KMS-11 (cell line): Measurements from ENCODE around the gene OR4S2.

Source experiments
- H2AFZ ChIP-seq: fragments of 200-600 bp; sonication (generic); 2 replicates; pipeline ENCODE4 v1.6.1; 2016; ENCODE audit warnings: antibody characterized with exemption, mixed run types, low read depth
- H3K27ac ChIP-seq: fragments of 200-600 bp; sonication (generic); 2 replicates; pipeline ENCODE4 v1.6.1; 2016; ENCODE audit warnings: mild to moderate bottlenecking, mixed run types
- H3K27me3 ChIP-seq: fragments of 200-600 bp; sonication (generic); 2 replicates; pipeline ENCODE4 v1.6.1; 2017; ENCODE audit warnings: mild to moderate bottlenecking, low read depth, mixed run types, moderate library complexity; ENCODE audit not compliant: insufficient read depth
- H3K36me3 ChIP-seq: fragments of 200-600 bp; sonication (generic); 2 replicates; pipeline ENCODE4 v1.6.1; 2017; ENCODE audit warnings: mild to moderate bottlenecking, mixed run types; ENCODE audit not compliant: insufficient read depth
- H3K4me1 ChIP-seq: fragments of 200-600 bp; sonication (generic); 2 replicates; pipeline ENCODE4 v1.6.1; 2016; ENCODE audit warnings: mild to moderate bottlenecking, low read depth, mixed run types; ENCODE audit not compliant: poor library complexity, severe bottlenecking
- H3K4me2 ChIP-seq: fragments of 200-600 bp; sonication (generic); 2 replicates; pipeline ENCODE4 v1.7.0; 2016; ENCODE audit warnings: mild to moderate bottlenecking, mixed run types
- H3K4me3 ChIP-seq: fragments of 200-600 bp; sonication (generic); IDR thresholded peaks from 2 replicates; pipeline ENCODE4 v1.6.1; 2017; ENCODE audit warnings: low read depth, low read length, mixed read lengths; ENCODE audit not compliant: insufficient read depth
- H3K79me2 ChIP-seq: fragments of 200-600 bp; sonication (generic); 2 replicates; pipeline ENCODE4 v1.6.1; 2016; ENCODE audit warnings: low read depth, mixed run types; ENCODE audit not compliant: insufficient read depth
- H3K9ac ChIP-seq: fragments of 200-600 bp; sonication (generic); 2 replicates; pipeline ENCODE4 v1.6.1; 2016; ENCODE audit warnings: mild to moderate bottlenecking, mixed run types
- H4K20me1 ChIP-seq: fragments of 200-600 bp; sonication (generic); 2 replicates; pipeline ENCODE4 v1.6.1; 2016; ENCODE audit warnings: mild to moderate bottlenecking, mixed run types; ENCODE audit not compliant: insufficient read depth
- TF ChIP-seq, protein P1 (sequence below): fragments of 200-600 bp; sonication (generic); conservative IDR thresholded peaks from 2 replicates; pipeline ENCODE4 v1.6.1; 2017; ENCODE audit warnings: low read depth, mild to moderate bottlenecking, antibody characterized with exemption, low read length, moderate library complexity, mixed read lengths

OR4S2 gene, protein sequence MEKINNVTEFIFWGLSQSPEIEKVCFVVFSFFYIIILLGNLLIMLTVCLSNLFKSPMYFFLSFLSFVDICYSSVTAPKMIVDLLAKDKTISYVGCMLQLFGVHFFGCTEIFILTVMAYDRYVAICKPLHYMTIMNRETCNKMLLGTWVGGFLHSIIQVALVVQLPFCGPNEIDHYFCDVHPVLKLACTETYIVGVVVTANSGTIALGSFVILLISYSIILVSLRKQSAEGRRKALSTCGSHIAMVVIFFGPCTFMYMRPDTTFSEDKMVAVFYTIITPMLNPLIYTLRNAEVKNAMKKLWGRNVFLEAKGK

DNA sequence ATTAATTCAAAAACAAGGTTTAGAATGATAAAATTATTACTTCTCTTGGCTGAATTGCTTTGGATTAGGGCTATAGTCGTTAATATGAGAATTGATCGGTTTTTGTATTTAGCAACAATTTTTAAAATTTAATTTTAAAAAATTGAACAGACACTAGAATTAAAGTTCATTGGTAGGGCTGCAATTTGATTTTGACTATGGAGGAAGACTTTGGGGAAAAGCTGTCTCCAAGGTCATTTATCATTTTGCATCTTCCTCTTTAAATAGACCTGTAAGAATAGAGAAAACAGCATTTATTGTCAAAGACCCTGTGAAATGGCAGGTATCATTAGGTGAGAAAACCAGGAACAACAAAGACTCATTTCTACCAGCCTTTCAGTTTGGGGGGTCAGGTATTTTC, at the start of gene OR4S2:
Gene OR4S2, plus strand, starts transcription at position 301 of the 400 bp plus-strand sequence. CDS start 2,577 bp downstream, outside the sequence.
- no peaks in the 10 kb centered on the region for H3K79me2 ChIP-seq
- no peak within 1 kb of the TSS for H2AFZ ChIP-seq
- H3K27ac ChIP-seq = no peak within 1 kb of the TSS
- H3K4me1 ChIP-seq = no peaks in the 10 kb centered on the region
- no peak within 1 kb of the TSS for H3K4me3 ChIP-seq
- H3K27me3 ChIP-seq = no peaks in the 10 kb centered on the region
- H3K4me2 ChIP-seq = no peak within 1 kb of the TSS
- H4K20me1 ChIP-seq = no peaks in the 10 kb centered on the region
- H3K36me3 ChIP-seq = no peaks in the 10 kb centered on the region
- H3K9ac ChIP-seq = no peak within 1 kb of the TSS
- TF ChIP-seq, protein P1, sequence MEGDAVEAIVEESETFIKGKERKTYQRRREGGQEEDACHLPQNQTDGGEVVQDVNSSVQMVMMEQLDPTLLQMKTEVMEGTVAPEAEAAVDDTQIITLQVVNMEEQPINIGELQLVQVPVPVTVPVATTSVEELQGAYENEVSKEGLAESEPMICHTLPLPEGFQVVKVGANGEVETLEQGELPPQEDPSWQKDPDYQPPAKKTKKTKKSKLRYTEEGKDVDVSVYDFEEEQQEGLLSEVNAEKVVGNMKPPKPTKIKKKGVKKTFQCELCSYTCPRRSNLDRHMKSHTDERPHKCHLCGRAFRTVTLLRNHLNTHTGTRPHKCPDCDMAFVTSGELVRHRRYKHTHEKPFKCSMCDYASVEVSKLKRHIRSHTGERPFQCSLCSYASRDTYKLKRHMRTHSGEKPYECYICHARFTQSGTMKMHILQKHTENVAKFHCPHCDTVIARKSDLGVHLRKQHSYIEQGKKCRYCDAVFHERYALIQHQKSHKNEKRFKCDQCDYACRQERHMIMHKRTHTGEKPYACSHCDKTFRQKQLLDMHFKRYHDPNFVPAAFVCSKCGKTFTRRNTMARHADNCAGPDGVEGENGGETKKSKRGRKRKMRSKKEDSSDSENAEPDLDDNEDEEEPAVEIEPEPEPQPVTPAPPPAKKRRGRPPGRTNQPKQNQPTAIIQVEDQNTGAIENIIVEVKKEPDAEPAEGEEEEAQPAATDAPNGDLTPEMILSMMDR = no peak

DNA sequence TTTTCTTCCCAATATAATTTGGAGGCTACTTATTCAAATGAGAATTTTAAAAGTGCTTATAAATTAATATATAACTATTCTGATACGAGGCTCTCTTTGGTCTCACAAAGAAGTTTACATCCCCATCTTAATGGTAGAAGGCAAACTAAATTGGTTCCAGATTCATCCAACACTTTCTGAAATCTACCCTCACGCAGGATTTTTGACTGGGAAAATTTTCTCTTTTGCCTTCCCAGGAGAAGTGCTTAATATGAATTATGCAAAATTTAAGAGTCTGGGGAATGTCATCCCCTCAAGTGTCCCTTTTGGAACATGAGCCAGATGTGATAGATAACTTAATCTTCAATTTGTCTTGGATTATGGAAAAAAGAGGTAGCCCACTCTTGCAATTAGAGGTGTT, 40.6 kb upstream of the OR4S2 start, which contains the start of gene OR4C11:
Gene OR4C11, minus strand, starts transcription at position 101 of the 400 bp plus-strand sequence. CDS start 3,272 bp downstream, outside the sequence.
- Histone ChIP-seq H3K4me1 (no peaks in the 10 kb centered on the region), H3K27ac (no peak within 1 kb of the TSS)
- TF ChIP-seq, protein P1 = no peak

DNA sequence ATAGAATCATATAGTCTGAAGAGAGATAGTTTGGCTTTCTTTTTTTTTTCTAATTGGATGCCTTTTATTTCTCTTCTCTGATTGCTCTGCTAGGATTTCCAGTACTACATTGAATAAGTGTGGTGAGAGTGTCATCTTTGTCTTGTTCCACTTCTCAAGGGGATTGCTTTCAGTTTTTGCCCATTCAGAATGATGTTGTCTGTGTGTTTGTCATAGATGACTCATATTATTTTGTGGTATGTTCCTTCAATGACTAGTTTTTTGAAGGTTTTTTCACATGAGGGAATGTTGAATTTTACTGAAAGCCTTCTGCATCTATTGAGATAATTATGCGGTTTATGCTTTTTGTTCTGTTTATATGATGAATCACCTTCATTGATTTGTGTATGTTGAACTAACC, 23.6 kb upstream of the OR4S2 start:
- Histone ChIP-seq H3K4me2 (no peak overlapping the region), H3K9ac (no peak overlapping the region), H2AFZ (no peak overlapping the region), H3K27ac (no peak overlapping the region), H3K79me2 (no peaks in the 10 kb centered on the region), H3K4me3 (no peak overlapping the region), H3K36me3 (no peaks in the 10 kb centered on the region), H4K20me1 (no peaks in the 10 kb centered on the region), H3K4me1 (no peaks in the 10 kb centered on the region), H3K27me3 (no peaks in the 10 kb centered on the region)
- TF ChIP-seq, protein P1 = no peak

More for the DNA sequence above, 40.6 kb upstream of the OR4S2 start, which contains the start of gene OR4C11:
- no peaks in the 10 kb centered on the region for H3K79me2 ChIP-seq
- H3K4me3 ChIP-seq = no peak within 1 kb of the TSS
- H4K20me1 ChIP-seq = no peaks in the 10 kb centered on the region
- no peak within 1 kb of the TSS for H2AFZ ChIP-seq
- no peaks in the 10 kb centered on the region for H3K36me3 ChIP-seq
- H3K27me3 ChIP-seq = no peaks in the 10 kb centered on the region
- no peak within 1 kb of the TSS for H3K9ac ChIP-seq
- no peak within 1 kb of the TSS for H3K4me2 ChIP-seq

DNA sequence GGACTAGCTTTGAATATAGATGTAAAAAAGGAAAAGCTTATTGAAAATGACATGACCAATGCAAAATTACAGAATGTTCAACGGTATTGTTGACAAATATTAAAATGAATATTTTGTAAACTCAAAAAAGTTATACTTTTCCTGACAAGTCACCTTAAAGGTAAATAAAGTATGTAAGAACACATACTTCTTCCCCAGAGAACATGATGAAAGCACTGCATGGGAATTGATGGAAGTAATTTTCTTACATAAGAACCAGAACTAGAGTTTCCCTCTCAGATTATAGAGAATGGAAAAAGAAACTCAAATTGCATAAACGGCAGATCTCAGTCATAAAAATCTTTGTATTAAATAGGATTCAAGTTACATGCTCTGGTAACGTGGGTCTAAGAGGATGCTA, 13.3 kb upstream of the OR4S2 start, which contains the start of gene OR4P4:
Gene OR4P4, plus strand, starts transcription at position 301 of the 400 bp plus-strand sequence.
- no peak within 1 kb of the TSS for H3K4me3 ChIP-seq
- TF ChIP-seq, protein P1 = no peak
- no peaks in the 10 kb centered on the region for H3K27me3 ChIP-seq
- H3K4me2 ChIP-seq = no peak within 1 kb of the TSS
- H3K36me3 ChIP-seq = no peaks in the 10 kb centered on the region
- no peaks in the 10 kb centered on the region for H3K79me2 ChIP-seq
- no peak within 1 kb of the TSS for H3K9ac ChIP-seq
- H4K20me1 ChIP-seq = no peaks in the 10 kb centered on the region
- no peak within 1 kb of the TSS for H3K27ac ChIP-seq
- H3K4me1 ChIP-seq = no peaks in the 10 kb centered on the region
- H2AFZ ChIP-seq = no peak within 1 kb of the TSS
